H9 (cell line): Measurements from ENCODE around the gene RAC2. TPM values are rescaled to one million over a fixed set of nuclear protein-coding genes. Genes with fewer than 3 reads are reported as not detected.

Experiments used
- DNase-seq: peaks from one replicate; pipeline ENCODE4 v3.0.0-alpha.2; 2017
- H2AFZ ChIP-seq: one replicate; pipeline ENCODE4 v1.6.1; 2013; ENCODE audit warnings: mild to moderate bottlenecking, low read length, control low read depth, moderate library complexity
- H2AK5ac ChIP-seq: 2 replicates; pipeline ENCODE4 v1.6.1; 2013; ENCODE audit warnings: low read length, control low read depth, mixed read lengths; ENCODE audit not compliant: insufficient read length
- H2BK120ac ChIP-seq: one replicate; pipeline ENCODE4 v1.6.1; 2013; ENCODE audit warnings: low read depth, mild to moderate bottlenecking, low read length, control low read depth, inconsistent platforms; ENCODE audit not compliant: poor library complexity, severe bottlenecking
- H2BK12ac ChIP-seq: 2 replicates; pipeline ENCODE4 v1.6.1; 2013; ENCODE audit warnings: low read length, control low read depth, mixed read lengths, low read depth; ENCODE audit not compliant: insufficient read length
- H2BK15ac ChIP-seq: 2 replicates; pipeline ENCODE4 v1.6.1; 2013; ENCODE audit warnings: low read depth, low read length, control low read depth
- H2BK20ac ChIP-seq: one replicate; pipeline ENCODE4 v1.6.1; 2013; ENCODE audit warnings: low read depth, mild to moderate bottlenecking, low read length, control low read depth, inconsistent platforms; ENCODE audit not compliant: poor library complexity, severe bottlenecking
- H2BK5ac ChIP-seq: 2 replicates; pipeline ENCODE4 v1.6.1; 2013; ENCODE audit warnings: low read length, control low read depth, mixed read lengths; ENCODE audit not compliant: insufficient read length
- H3K14ac ChIP-seq: 2 replicates; pipeline ENCODE4 v1.6.1; 2013; ENCODE audit warnings: low read length, control low read depth; ENCODE audit not compliant: insufficient read depth
- H3K18ac ChIP-seq: 2 replicates; pipeline ENCODE4 v1.6.1; 2013; ENCODE audit warnings: low read depth, mild to moderate bottlenecking, mixed read lengths, low read length, control low read depth; ENCODE audit not compliant: insufficient read length
- H3K23ac ChIP-seq: 2 replicates; pipeline ENCODE4 v1.6.1; 2013; ENCODE audit warnings: low read length, control low read depth, mixed read lengths, low read depth; ENCODE audit not compliant: insufficient read length
- H3K23me2 ChIP-seq: 2 replicates; pipeline ENCODE4 v1.6.1; 2013; ENCODE audit warnings: low read depth, mild to moderate bottlenecking, mixed read lengths, low read length, control low read depth; ENCODE audit not compliant: insufficient read length, poor library complexity, severe bottlenecking
- H3K27ac ChIP-seq: 2 replicates; pipeline ENCODE4 v1.5.1; 2013; ENCODE audit warnings: low read length, control low read depth, mixed read lengths, low read depth; ENCODE audit not compliant: insufficient read length
- H3K27me3 ChIP-seq: 2 replicates; pipeline ENCODE4 v1.6.1; 2013; ENCODE audit warnings: low read length, control low read depth, inconsistent platforms; ENCODE audit not compliant: insufficient read depth
- H3K4ac ChIP-seq: 2 replicates; pipeline ENCODE4 v1.6.1; 2013; ENCODE audit warnings: low read depth, mild to moderate bottlenecking, control low read depth, inconsistent platforms, low read length, moderate library complexity
- H3K4me1 ChIP-seq: 2 replicates; pipeline ENCODE4 v1.6.1; 2013; ENCODE audit warnings: low read length, control low read depth, inconsistent platforms; ENCODE audit not compliant: insufficient read depth
- H3K4me2 ChIP-seq: 2 replicates; pipeline ENCODE4 v1.6.1; 2013; ENCODE audit warnings: low read length, control low read depth, mixed read lengths; ENCODE audit not compliant: insufficient read length, insufficient read depth
- H3K56ac ChIP-seq: 2 replicates; pipeline ENCODE4 v1.6.1; 2013; ENCODE audit warnings: low read depth, mild to moderate bottlenecking, mixed read lengths, low read length, control low read depth; ENCODE audit not compliant: insufficient read length
- H3K79me1 ChIP-seq: 2 replicates; pipeline ENCODE4 v1.6.1; 2013; ENCODE audit warnings: low read depth, mild to moderate bottlenecking, moderate library complexity, low read length, control low read depth, inconsistent platforms; ENCODE audit not compliant: insufficient read depth, poor library complexity, severe bottlenecking
- H3K79me2 ChIP-seq: 2 replicates; pipeline ENCODE4 v1.6.1; 2013; ENCODE audit warnings: low read length, control low read depth, inconsistent platforms; ENCODE audit not compliant: insufficient read depth
- H3K9ac ChIP-seq: 2 replicates; pipeline ENCODE4 v1.6.1; 2013; ENCODE audit warnings: low read length, control low read depth, mixed read lengths; ENCODE audit not compliant: insufficient read length; ENCODE audit errors: extremely low read depth
- H3K9me3 ChIP-seq: one replicate; pipeline ENCODE4 v1.6.1; 2013; ENCODE audit warnings: low read depth, low read length, inconsistent platforms; ENCODE audit not compliant: control insufficient read depth
- H3T11ph ChIP-seq: one replicate; pipeline ENCODE4 v1.6.1; 2013; ENCODE audit warnings: mild to moderate bottlenecking, low read length, control low read depth, inconsistent platforms
- H4K20me1 ChIP-seq: one replicate; pipeline ENCODE4 v1.6.1; 2013; ENCODE audit not compliant: control insufficient read depth, insufficient read length, insufficient read depth
- H4K5ac ChIP-seq: 2 replicates; pipeline ENCODE4 v1.6.1; 2013; ENCODE audit warnings: low read depth, mild to moderate bottlenecking, mixed read lengths, low read length, control low read depth; ENCODE audit not compliant: insufficient read length
- H4K8ac ChIP-seq: replicated peaks from 2 replicates; pipeline ENCODE4 v1.6.1; 2013; ENCODE audit warnings: low read length, control low read depth, mixed read lengths, low read depth; ENCODE audit not compliant: insufficient read length
- H4K91ac ChIP-seq: 2 replicates; pipeline ENCODE4 v1.6.1; 2013; ENCODE audit warnings: low read depth, mild to moderate bottlenecking, moderate library complexity, mixed read lengths, low read length, control low read depth; ENCODE audit not compliant: insufficient read length
- H3K27ac Mint-ChIP-seq, 3 experiments: 2 replicates in 2 of 3; 3 replicates in 1 of 3; pipeline ENCODE4 v1.8.0; 2020 to 2021; ENCODE audit warnings: mixed read lengths in 3 of 3, mild to moderate bottlenecking in 1 of 3, moderate library complexity in 1 of 3
- H3K27me3 Mint-ChIP-seq: 2 replicates; pipeline ENCODE4 v1.8.0; 2021; ENCODE audit warnings: low read depth, mild to moderate bottlenecking, moderate library complexity, mixed read lengths
- H3K36me3 Mint-ChIP-seq, 3 experiments: 2 replicates in 2 of 3; 3 replicates in 1 of 3; pipeline ENCODE4 v1.8.0; 2020 to 2021; ENCODE audit warnings: low read depth in 3 of 3, mixed read lengths in 3 of 3; ENCODE audit not compliant: insufficient read depth in 1 of 3
- H3K4me1 Mint-ChIP-seq, 2 experiments: 2 replicates each; pipeline ENCODE4 v1.8.0; 2020; ENCODE audit warnings: mixed read lengths in 2 of 2
- H3K4me3 Mint-ChIP-seq, 2 experiments: 2 replicates in 1 of 2; 3 replicates in 1 of 2; pipeline ENCODE4 v1.8.0; 2020 to 2021; ENCODE audit warnings: mild to moderate bottlenecking in 2 of 2, mixed read lengths in 2 of 2, moderate library complexity in 1 of 2
- H3K9me3 Mint-ChIP-seq, 2 experiments: 2 replicates in 1 of 2; 3 replicates in 1 of 2; pipeline ENCODE4 v1.8.0; 2020; ENCODE audit warnings: mild to moderate bottlenecking in 2 of 2, mixed read lengths in 2 of 2, moderate library complexity in 1 of 2
- CTCF ChIP-seq: fragments of 200-600 bp; sonication (generic); conservative IDR thresholded peaks from 3 replicates; pipeline ENCODE4 v1.8.0; 2021; ENCODE audit warnings: antibody characterized with exemption, mild to moderate bottlenecking
- WGBS: extraction: QIAGEN DNeasy Blood & Tissue Kit; methylation state at CpG from one replicate; pipeline ENCODE4 v1.1.7; 2013; ENCODE audit warnings: missing lambda C conversion rate, low lambda C conversion rate, mixed read lengths; ENCODE audit not compliant: insufficient read length; ENCODE audit errors: extremely low coverage; 5-methylcytosine and 5-hydroxymethylcytosine counted together
- total RNA-seq: library from RNA; stranded (reverse); gene quantifications from 2 replicates; pipeline ENCODE4 v1.2.1, GENCODE V29; 2021

RAC2 gene
- total RNA-seq, 1 experiment from 2014 or later, result 2.8 TPM

- H2AFZ ChIP-seq, result no peak overlapping the region
- Mint-ChIP-seq H3K9me3 (peaks cover 5 to 7% of the 10 kb centered on the region in 2 experiments; a peak in 3 of 5 replicates), H3K4me3 (no peak overlapping the region), H3K36me3 (no peaks in the 10 kb centered on the region; a peak in 1 of 7 replicates), H3K27me3 (peaks cover 37% of the 10 kb centered on the region), H3K4me1 (peaks cover 7 to 27% of the 10 kb centered on the region in 2 experiments; a peak in 3 of 4 replicates), H3K27ac (no peak overlapping the region; a peak in 1 of 7 replicates)
- no CpG with 5 or more reads among the region's 5 CpGs for WGBS
- no peak overlapping the region for H2BK120ac ChIP-seq
- no peak overlapping the region for H3K9ac ChIP-seq
- no peaks in the 10 kb centered on the region for H3K27me3 ChIP-seq
- H3K79me1 ChIP-seq, result no peaks in the 10 kb centered on the region
- H3K18ac ChIP-seq, result no peak overlapping the region
- H4K20me1 ChIP-seq, result no peaks in the 10 kb centered on the region
- H2BK20ac ChIP-seq, result no peak overlapping the region
- H3K79me2 ChIP-seq, result no peaks in the 10 kb centered on the region
- H4K8ac ChIP-seq, result no peak overlapping the region
- H2AK5ac ChIP-seq, result no peak overlapping the region
- H3K23ac ChIP-seq, result no peak overlapping the region
- H2BK5ac ChIP-seq, result no peak overlapping the region
- no peak overlapping the region for H3K27ac ChIP-seq
- no peaks in the 10 kb centered on the region for H3K9me3 ChIP-seq
- no peak overlapping the region for H3T11ph ChIP-seq
- no peaks in the 10 kb centered on the region for H3K23me2 ChIP-seq
- TF ChIP-seq CTCF, result no peak
- H2BK15ac ChIP-seq, result no peak overlapping the region
- H4K91ac ChIP-seq, result no peak overlapping the region
- no peak for DNase-seq
- H2BK12ac ChIP-seq, result no peak overlapping the region
- H3K14ac ChIP-seq, result no peak overlapping the region
- no peaks in the 10 kb centered on the region; the same call in 1 of the 2 replicates for H3K4me1 ChIP-seq
- no peak overlapping the region for H3K56ac ChIP-seq
- H3K4ac ChIP-seq, result no peak overlapping the region
- no peak overlapping the region for H4K5ac ChIP-seq
- H3K4me2 ChIP-seq, result no peak overlapping the region
Observed at GRCh38 chr22:37291559-37292298, 47.7 kb upstream of the RAC2 start.
